HS-5 (cell line): ENCODE data around the gene ENAM.
"Not testable (repeated sequence)": the region's sequence is repeated elsewhere in the genome, so short reads cannot be mapped to it uniquely, and the experiment has no call there.

Experiments used
- DNase-seq: peaks from one replicate; pipeline ENCODE4 v3.0.0-alpha.2; 2012; ENCODE audit warnings: low read depth

ENAM gene

DNA sequence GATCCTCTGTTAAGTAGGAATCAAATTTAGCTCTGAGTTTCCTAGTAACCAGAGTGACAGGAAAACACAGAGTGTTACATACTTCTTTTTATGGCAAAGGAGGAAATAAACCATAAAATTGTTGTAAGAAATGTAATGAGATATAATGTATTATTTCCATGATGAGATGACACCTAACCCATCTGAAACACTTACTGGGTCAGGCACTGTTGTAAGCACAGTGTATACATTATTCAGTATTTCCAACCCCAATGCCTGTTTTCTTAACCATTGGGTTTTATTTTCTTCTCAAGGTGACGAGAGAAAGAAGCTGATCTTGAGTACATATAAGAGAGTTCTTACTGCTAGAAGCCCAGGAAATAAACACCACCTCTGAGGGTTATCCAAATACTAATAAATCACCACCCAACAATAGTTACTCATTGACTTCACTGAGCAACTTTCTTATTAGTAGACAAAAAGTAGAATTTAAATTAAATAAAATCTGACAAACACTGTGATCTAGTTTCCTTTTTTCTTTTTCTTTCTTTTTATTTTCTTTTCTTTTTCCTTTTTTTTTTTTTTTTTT, 4.2 kb upstream of the ENAM start:
- no peak for DNase-seq

- DNase-seq, result no peak
These were observed 924 bp upstream of the ENAM start for GRCh38 chr4:70627620-70628019.

DNA sequence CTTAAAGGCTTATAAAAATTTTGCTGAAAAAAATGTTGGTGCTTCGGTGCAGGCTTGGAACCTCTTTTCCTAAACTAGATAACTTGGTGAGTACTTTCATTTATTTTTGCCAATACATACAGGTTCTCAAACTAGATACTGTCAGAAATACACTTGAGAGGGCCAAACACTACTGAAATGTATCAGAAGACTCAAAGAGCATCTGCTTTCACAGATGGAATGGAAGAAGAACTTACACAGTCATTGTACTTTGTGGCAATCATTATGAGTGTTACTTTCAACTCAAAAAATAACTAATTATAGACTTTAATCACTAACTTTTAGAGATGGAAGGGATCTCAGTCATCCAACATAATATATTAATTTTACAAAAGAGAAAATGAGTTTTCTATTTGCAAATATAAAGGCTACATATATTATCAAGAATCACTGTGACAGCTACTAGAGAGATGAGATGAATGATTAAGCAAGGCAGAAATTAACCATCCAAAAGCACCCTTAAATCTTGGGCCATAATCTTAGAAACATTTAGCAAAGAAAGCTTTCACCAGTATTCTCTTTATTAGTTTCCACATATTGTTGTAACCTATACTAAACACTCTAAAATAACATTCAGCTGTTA, 1.0 kb downstream of the ENAM start:
- no peak for DNase-seq

- DNase-seq, result no peak
These were observed 1.6 kb downstream of the ENAM start for GRCh38 chr4:70630162-70630561.

DNA sequence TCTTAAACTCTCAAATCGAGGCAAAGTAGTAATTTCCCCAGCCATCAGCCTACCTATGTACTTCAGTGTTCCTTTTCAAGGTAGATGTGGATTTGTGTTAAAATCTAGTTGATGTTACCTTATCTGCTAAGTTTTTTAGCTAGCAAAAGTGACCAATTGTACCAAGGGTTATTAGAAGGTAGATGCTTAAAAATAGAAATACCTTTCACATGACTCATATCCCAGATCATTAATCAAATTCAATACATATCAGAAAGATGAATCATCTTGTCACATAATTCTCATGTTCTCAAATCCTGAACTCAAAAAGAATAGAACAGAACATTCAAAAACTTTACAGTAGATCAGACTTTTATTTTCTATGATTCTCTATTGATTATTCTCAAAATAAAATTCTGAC, 3.5 kb downstream of the ENAM start:
- DNase-seq, result peak; percentile 49

DNA sequence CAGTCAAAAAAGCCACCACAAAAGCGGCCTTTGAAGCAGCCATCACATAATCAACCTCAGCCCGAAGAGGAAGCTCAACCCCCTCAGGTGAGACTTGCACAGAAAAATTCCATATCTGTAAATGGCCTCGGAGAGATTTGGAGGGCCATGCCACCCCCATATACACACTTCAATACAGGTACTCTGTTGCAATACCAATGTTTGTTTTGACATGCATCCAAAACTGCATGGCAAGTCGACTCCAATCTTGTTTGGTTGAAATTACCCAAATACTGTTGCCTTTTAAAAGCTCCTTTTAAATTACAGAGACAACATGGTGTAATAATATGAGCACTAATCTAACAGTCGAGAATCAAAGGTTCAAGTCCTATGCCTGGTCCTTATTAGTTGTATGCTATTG, 5.9 kb downstream of the ENAM start:
- DNase-seq, result no peak

GRCh38 chr4:70637239-70637913, 8.8 kb downstream of the ENAM start:
- no peak for DNase-seq

DNA sequence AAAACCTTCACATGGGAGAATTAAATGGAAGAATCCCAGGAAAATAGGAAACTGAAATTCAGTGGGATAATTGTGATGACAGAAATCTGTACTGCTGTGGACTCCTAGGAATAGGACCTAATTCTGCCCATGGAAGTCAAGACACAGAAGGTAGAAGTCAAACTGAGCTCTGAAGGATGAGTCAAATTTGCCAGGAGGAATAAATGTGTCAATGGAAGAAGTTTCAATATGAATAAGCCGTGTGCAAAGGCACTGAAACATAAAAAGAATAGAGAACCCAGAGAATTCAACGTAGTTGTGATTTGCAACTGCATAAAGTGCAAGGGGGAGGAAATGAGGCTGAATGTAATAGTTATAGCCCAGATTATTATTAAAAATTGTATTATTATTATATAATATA, 11.6 kb downstream of the ENAM start:
- no peak for DNase-seq

- not testable (repeated sequence) for DNase-seq
These were observed 22.2 kb downstream of the ENAM start for GRCh38 chr4:70650741-70651140.

DNA sequence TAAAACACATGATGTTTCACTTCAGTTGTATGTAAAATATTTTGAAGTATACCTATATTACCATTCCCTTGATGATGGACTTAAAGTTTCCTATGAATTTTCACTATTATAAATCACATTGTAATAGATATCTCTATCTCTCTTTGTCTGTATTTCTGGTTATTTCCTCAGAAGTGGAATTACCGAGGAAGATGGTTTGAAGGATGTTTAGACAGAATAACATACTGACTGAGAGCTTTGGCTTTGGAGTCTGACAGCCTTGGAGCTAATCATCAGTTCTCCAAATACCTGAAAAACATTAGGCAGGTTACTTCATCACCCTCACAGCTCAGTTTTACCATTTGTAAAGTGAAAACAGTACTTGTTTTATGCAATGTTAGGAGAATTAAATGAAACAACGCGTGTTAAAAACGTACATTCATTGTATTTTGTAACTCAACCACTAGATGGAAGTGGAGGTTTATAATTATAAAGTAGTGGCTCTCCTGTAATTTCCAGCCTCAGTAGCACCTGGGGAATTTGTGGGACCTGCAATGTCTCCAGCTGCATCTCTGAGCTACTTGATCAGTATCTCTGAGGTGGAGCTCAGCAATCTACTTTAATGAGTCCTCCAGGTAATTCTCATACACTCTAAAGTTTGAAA, 23.4 kb downstream of the ENAM start:
- no peak for DNase-seq

DNA sequence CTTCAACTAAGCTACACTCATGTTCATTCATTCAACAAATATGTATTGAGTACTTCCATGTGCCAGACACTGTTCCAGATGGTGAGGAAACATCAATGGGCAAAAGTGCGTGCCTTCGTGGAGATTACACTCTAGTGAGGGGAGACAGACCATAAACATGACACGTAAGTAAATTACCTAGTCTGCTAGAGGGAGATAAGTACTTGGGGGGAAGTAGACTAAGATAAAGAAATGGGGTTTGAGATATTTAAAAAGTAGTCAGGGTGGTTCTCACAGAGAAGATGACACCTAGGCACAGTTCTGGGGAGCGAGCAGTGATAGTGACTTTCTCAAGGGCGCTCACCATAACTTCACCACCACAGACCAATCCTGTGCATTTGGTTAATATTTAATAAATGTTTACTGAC, 26.1 kb downstream of the ENAM start:
- DNase-seq, result no peak

DNA sequence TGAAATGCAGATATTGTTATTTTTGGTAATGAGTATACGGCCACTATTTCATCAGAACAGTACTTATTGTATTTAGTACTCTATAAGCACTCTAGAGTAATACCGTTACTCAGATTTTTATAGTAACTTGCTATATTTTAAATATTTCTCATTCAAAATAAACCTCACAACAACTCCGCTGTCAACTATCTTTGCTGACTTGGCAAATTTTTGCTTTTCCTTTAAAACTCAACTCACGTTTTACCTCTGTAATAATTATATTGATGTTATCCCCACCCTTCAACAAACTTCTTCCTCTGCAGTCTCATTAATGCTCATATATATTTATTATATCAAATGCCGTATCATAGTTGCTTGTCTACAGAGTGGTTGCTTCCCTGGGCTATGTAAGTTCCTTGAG, 28.8 kb downstream of the ENAM start:
- DNase-seq, result no peak

DNA sequence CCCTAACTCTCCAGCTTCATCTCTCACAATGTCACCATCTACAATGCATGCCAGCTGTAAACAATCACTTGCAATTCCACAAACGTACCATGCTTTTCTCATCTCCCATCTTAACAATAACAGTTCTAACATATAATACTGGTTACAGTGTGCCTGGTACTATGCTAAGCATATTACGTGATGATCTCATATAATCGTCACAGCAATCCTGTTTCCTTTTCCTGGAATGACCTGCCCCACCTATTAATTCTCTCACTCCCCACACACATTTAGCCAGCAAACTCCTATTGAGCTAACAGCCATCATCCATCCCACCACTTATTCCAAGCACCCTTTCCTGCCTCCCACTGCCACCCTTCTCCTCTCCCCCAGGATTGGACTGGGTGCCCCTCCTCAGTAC, 29.9 kb downstream of the ENAM start:
- no peak for DNase-seq

DNA sequence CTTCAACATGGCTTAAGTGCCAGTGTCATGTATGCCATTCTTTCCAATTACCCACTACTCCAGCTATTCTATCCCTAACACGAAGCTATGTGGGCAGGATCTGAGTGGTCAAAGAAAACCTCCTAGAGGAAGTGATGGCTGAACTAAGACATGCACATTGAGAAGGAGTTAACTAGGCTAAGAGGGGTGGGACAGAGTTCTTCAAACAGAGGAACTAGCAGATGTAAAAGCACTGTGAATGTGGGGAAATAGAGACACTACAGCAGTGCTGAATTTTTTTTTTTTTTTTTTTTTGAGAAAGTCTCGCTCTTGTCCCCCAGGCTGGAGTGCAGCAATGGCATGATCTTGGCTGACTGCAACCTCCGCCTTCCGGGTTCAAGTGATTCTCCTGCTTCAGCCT, 31.6 kb downstream of the ENAM start:
- no peak for DNase-seq

DNA sequence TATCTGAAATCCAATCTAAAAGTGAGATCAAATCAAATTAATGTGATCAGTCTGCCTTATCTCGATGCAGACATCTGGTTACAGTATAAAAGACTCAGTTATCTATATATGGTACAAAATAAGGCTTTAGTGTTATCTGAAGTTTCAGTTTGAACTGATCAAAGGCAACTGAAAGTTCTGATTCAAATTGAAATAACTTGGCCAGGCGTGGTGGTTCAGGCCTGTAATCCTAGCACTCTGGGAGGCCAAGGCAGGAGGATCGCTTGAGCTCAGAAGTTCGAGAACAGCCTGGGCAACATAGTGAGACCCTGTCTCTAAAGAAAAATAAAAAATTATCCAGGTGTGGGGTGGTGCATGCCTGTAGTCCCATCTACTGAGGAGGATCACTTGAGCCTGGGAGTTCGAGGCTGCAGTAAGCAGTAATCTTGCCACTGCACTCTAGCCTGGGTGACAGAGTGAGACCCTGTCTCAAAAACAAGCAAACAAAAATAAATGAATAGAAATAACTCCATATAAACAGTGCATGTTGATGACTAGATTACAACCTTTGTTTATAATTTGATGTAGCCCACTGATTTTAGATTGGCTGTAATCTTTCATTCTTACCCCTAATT, 32.9 kb downstream of the ENAM start:
- not testable (repeated sequence) for DNase-seq

- no peak for DNase-seq
These were observed 37.8 kb downstream of the ENAM start, which contains the start of gene JCHAIN for GRCh38 chr4:70666369-70666768. JCHAIN (minus strand) TSS chr4:70666508; CDS start chr4:70666490, 18 bp downstream.

DNA sequence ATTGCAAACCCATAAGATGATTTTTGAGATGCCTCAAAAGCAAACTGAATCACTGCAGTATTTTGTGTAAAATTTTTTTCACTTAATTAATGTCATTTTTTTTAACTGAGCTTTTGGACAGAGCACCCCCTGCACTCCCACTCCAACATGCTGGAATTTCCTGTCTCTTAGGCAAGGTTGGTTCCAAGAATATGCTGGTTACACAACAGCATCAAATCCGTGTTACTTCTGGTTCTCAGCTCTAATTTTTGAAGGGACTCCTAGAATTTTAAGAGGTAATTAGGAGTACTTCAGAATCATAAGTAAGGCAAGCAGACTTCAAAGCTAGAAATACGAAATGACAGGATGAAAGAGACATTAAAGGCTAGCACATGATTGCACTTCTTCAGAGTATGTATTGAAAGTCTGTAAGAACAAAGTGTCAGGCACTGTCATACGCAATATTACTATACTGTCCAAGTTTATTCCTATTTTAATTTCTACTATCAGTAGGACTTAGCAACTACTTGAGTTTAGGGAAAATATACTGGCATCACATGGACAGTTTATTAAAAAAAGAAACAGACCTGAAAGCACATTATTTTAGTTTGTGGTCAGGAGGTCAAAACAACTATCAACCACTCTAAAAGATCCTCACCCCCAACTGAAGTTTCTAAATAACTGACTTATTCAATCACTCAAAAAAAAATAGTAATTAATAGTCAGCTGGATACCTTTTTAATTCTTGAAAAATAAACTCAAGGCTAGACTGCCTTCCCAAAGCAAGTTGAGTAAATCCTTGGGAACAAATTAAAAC, 39.4 kb downstream of the ENAM start:
- DNase-seq, result no peak

DNA sequence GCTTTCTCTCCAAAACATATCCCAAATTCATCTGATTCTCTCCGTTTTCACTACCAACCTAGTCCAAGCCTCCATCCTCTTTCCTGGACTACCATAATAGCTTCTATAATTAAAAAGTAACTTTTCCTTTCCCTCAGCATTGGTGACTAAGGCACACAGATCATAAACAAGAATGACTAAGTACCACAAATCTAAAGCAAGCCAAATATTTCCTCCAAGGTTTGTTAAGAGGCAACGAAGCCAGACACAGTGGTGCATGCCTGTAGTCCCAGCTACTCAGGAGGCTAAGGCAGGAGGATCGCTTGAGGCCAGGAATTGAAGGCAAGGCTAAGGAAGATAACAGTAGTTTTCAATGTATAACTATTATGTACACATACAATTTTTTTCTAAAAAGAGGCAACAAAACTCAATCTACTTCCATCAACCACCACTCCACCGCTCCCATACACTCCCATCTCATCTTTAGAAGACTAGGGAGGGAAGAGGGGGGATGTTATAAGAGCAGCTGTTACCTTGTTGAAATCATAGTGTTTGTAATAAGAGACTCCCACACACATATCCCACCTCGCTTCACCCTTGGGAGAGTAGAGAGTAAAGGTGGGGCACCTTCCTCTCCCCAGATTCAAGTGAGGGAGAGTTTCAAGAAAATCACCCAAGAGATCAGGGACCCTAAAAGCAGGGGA, 41.9 kb downstream of the ENAM start:
- no peak for DNase-seq

- DNase-seq, result no peak
These were observed 42.5 kb downstream of the ENAM start for GRCh38 chr4:70671091-70671490.

DNA sequence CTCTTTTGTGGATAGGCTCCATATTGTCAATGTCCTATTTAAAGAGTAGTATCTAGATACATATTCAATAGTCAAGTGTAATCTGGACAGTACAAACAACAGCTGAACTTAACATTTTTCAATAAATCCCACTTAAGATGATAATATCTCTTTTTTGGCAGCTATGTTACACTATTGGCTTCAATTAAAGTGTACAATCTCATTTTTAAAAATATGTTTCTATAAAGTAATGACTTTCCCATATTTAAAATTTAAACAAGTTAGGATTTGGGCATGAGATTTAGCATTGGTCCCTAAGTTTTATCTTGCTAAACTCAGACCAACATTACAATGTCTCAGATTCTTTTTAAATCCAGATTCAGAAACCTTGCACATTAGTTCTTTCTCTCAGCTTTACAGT, 45.6 kb downstream of the ENAM start:
- DNase-seq, result no peak

DNA sequence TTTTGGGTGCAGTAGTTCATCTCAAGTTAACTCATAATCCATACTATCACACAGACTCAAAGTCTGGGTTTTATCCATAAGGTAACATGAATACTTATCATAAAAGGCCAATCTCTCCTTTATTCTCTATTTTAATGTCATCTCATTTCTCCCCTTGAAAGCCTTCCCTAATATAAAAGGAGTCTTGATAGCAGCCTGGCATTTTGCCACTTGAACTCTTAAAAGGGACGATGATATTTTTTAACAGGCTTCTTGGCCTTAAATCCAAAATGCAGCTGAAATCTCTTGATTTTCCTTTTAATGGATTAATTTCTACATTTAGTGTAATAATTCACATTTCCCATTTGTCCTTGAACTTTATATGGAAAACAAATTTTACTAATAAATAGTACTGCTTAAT, 46.2 kb downstream of the ENAM start:
- no peak for DNase-seq
